Endothelial cell of umbilical vein (primary cell): ENCODE results near the gene TMEM144. TPM values are rescaled to one million over a fixed set of nuclear protein-coding genes. Genes with fewer than 3 reads are reported as not detected.

Experiments used
- BruUV-seq: library from RNA; stranded (reverse); fragments of 400-500 nt; replicated peaks from 2 replicates; lab custom pipeline; 2021; lab: Mats Ljungman, UMichigan
- CTCF ChIA-PET: fragments of 300-600, 350-600 bp; sonication (Branson Sonifier 250); formaldehyde crosslinking; loops from one replicate; lab custom pipeline; 2021; ENCODE audit warnings: antibody characterized with exemption, inconsistent platforms; lab: Charles Lee
- POLR2A ChIA-PET: fragments of 300-600, 350-600 bp; sonication (Branson Sonifier 250); formaldehyde crosslinking; loops from one replicate; lab custom pipeline; 2021; ENCODE audit warnings: antibody characterized with exemption, inconsistent platforms; lab: Charles Lee
- DNase-seq: peaks from one replicate; pipeline ENCODE4 v3.0.0-alpha.2; 2011; ENCODE audit warnings: low read depth, low spot score
- FAIRE-seq: peaks from 2 replicates; lab custom pipeline; 2011; peaks lifted over from hg19 to GRCh38; lab: Jason Lieb, UNC
- H2AFZ ChIP-seq: 2 replicates; pipeline ENCODE4 v1.6.0; 2012; ENCODE audit warnings: low read depth, low read length, control low read depth, inconsistent platforms
- H3K27ac ChIP-seq: 2 replicates; pipeline ENCODE4 v1.5.1; 2011; ENCODE audit warnings: low read depth, mild to moderate bottlenecking, control low read depth, low read length, moderate library complexity; ENCODE audit not compliant: insufficient read depth
- H3K27me3 ChIP-seq, 2 experiments: 2 replicates each; pipeline versions ENCODE4 v1.6.0 to v1.6.1; 2011; ENCODE audit warnings: low read length in 2 of 2, mixed read lengths in 1 of 2; ENCODE audit not compliant: control insufficient read depth in 2 of 2, insufficient read depth in 2 of 2
- H3K36me3 ChIP-seq, 2 experiments: 2 replicates in 1 of 2; 3 replicates in 1 of 2; pipeline ENCODE4 v1.5.1; 2011; ENCODE audit warnings: low read length in 2 of 2, mild to moderate bottlenecking in 1 of 2, moderate library complexity in 1 of 2; ENCODE audit not compliant: control insufficient read depth in 2 of 2, insufficient read depth in 2 of 2; ENCODE audit errors: extremely low read depth in 1 of 2
- H3K4me1 ChIP-seq: 3 replicates; pipeline ENCODE4 v1.5.1; 2011; ENCODE audit warnings: mild to moderate bottlenecking, low read length; ENCODE audit not compliant: control insufficient read depth, insufficient read depth; ENCODE audit errors: extremely low read depth
- H3K4me2 ChIP-seq: 2 replicates; pipeline ENCODE4 v1.6.1; 2011; ENCODE audit warnings: low read length, control low read depth, mixed read lengths; ENCODE audit not compliant: insufficient read depth
- H3K4me3 ChIP-seq, 3 experiments: fragments of 200-600 bp in 1 of 3; sonication (generic), shearing (Covaris generic) in 1 of 3; replicated peaks in 1 of 3; 2 replicates each; pipeline ENCODE4 v1.5.1; 2011 to 2016; ENCODE audit warnings: control low read depth in 3 of 3, low read length in 3 of 3, mild to moderate bottlenecking in 2 of 3, inconsistent platforms in 1 of 3, low read depth in 1 of 3, moderate library complexity in 1 of 3; ENCODE audit not compliant: insufficient read depth in 1 of 3
- H3K79me2 ChIP-seq: 2 replicates; pipeline ENCODE4 v1.6.0; 2012; ENCODE audit warnings: low read length, inconsistent platforms; ENCODE audit not compliant: control insufficient read depth, insufficient read depth
- H3K9ac ChIP-seq: replicated peaks from 2 replicates; pipeline ENCODE3; 2011; ENCODE audit warnings: low read length, control low read depth; ENCODE audit not compliant: insufficient read depth; ENCODE audit errors: extremely low read depth
- H3K9me1 ChIP-seq: replicated peaks from 3 replicates; pipeline ENCODE4 v1.6.0; 2011; ENCODE audit warnings: mild to moderate bottlenecking, low read length; ENCODE audit not compliant: control insufficient read depth, insufficient read depth; ENCODE audit errors: extremely low read depth
- H3K9me3 ChIP-seq: replicated peaks from 2 replicates; pipeline ENCODE4 v1.5.1; 2012; ENCODE audit warnings: low read length, inconsistent platforms; ENCODE audit not compliant: control insufficient read depth, insufficient read depth
- H4K20me1 ChIP-seq: replicated peaks from 2 replicates; pipeline ENCODE3; 2011; ENCODE audit warnings: mild to moderate bottlenecking, low read length; ENCODE audit not compliant: control insufficient read depth, insufficient read depth; ENCODE audit errors: extremely low read depth
- EZH2 ChIP-seq: IDR thresholded peaks from 2 replicates; pipeline ENCODE4 v1.6.1; 2012; ENCODE audit warnings: borderline replicate concordance, low read depth, mild to moderate bottlenecking, moderate library complexity, low read length, inconsistent platforms; ENCODE audit not compliant: severe bottlenecking
- FOS ChIP-seq: IDR thresholded peaks from 2 replicates; pipeline ENCODE4 v1.6.1; 2011; ENCODE audit warnings: mild to moderate bottlenecking, low read length, moderate library complexity, borderline replicate concordance; ENCODE audit not compliant: insufficient read depth
- JUN ChIP-seq: IDR thresholded peaks from 2 replicates; pipeline ENCODE4 v1.6.1; 2011; ENCODE audit warnings: borderline replicate concordance, low read depth; ENCODE audit not compliant: insufficient read length, insufficient read depth
- dilution Hi-C: fragments of 300-500 bp; cut with MboI; formaldehyde crosslinking; loops from one replicate; pipeline ENCODE4 v1.15.0; 2019; ENCODE audit warnings: low sequenced_read_pairs; ENCODE audit not compliant: extremely low pct_ligation_motif_present
- intact Hi-C: fragments of 100-400 bp; cut with micrococcal nuclease; formaldehyde crosslinking; loops from one replicate; pipeline ENCODE4 v1.10.0; 2022
- polyA plus RNA-seq, 4 experiments: library from polyadenylated mRNA; depleted of rRNA in 3 of 4; stranded (reverse) in 3 of 4; unstranded in 1 of 4; fragments of >200 nt; gene quantifications; 2 replicates each; pipeline versions ENCODE4 v1.2.1 to v1.2.3, GENCODE V29; 2011 to 2012; ENCODE audit warnings: missing spikeins in 1 of 4
- total RNA-seq: library from RNA; stranded (reverse); gene quantifications from 2 replicates; pipeline ENCODE4 v1.2.3, GENCODE V29; 2021
- TF ChIP-seq, protein P1 (sequence below), 2 donors: IDR thresholded peaks; 1 replicate in 1 of 2; 2 replicates in 1 of 2; pipeline ENCODE4 v1.5.1; 2011; ENCODE audit warnings: low read length in 2 of 2, mild to moderate bottlenecking in 2 of 2, moderate library complexity in 2 of 2, control low read depth in 1 of 2, inconsistent platforms in 1 of 2, low read depth in 1 of 2; ENCODE audit not compliant: insufficient read depth in 1 of 2; ENCODE audit errors: extremely low read depth in 1 of 2

The TMEM144 gene
- total and polyA plus RNA-seq, 2 donors (not counting 3 experiments of a cell fraction or from before 2014, with no cell fraction given), result 10.5 to 23.0 TPM

DNA sequence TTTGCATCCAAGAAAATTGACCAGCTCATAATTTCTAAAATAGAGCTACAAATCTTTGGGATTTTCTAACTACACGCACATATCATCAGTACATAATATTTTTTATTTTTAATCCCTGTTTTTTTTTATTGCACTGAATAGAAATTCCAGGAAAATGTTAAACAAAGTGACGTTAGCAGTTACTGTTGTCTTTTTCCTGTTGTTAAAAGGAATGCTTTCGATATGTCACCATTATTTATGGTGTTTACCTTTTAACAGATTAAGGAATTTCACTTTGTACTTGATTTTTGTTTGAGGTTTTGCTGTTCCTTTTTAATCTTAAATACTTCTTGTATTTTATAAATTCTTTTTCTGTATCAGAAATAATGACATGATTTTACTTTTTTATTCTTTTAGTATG lies 89.7 kb downstream of the TMEM144 start:
- CTCF ChIA-PET, result interaction anchor here (1.3 to 2.1 kb wide), 2 partner anchors 15 to 44 kb away, joined by 3 to 8 read pairs; no protein-coding TSS in a partner anchor
- H3K36me3 ChIP-seq, result no peaks in the 10 kb centered on the region
- no peak for FAIRE-seq

More for the DNA sequence above, 89.7 kb downstream of the TMEM144 start:
- DNase-seq, result peak; percentile 60
- peak overlapping the region in 1 of 3 experiments; percentile 15 for H3K4me3 ChIP-seq
- H2AFZ ChIP-seq, result peak overlapping the region; percentile 70
- no TSS peak for BruUV-seq
- no peak overlapping the region for H3K9ac ChIP-seq
- no peaks in the 10 kb centered on the region for H4K20me1 ChIP-seq
- peaks cover 2% of the 10 kb centered on the region for H3K4me1 ChIP-seq
- H3K27me3 ChIP-seq, result no peaks in the 10 kb centered on the region
- peak overlapping the region; percentile 75 for H3K4me2 ChIP-seq
- TF ChIP-seq, protein P1, sequence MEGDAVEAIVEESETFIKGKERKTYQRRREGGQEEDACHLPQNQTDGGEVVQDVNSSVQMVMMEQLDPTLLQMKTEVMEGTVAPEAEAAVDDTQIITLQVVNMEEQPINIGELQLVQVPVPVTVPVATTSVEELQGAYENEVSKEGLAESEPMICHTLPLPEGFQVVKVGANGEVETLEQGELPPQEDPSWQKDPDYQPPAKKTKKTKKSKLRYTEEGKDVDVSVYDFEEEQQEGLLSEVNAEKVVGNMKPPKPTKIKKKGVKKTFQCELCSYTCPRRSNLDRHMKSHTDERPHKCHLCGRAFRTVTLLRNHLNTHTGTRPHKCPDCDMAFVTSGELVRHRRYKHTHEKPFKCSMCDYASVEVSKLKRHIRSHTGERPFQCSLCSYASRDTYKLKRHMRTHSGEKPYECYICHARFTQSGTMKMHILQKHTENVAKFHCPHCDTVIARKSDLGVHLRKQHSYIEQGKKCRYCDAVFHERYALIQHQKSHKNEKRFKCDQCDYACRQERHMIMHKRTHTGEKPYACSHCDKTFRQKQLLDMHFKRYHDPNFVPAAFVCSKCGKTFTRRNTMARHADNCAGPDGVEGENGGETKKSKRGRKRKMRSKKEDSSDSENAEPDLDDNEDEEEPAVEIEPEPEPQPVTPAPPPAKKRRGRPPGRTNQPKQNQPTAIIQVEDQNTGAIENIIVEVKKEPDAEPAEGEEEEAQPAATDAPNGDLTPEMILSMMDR (IDR thresholded peaks at IDR 0.05; ENCODE audit: extremely low read depth in 1 of 2, insufficient read depth in 1 of 2, low read depth in 1 of 2, low read length in 2 of 2), result no peak
- TF ChIP-seq JUN, result no peak
- TF ChIP-seq FOS, result no peak
- no peak for TF ChIP-seq EZH2
- POLR2A ChIA-PET, result no interaction called here
- no peaks in the 10 kb centered on the region for H3K9me1 ChIP-seq
- H3K9me3 ChIP-seq, result no peaks in the 10 kb centered on the region
- H3K27ac ChIP-seq, result no peak overlapping the region
- intact Hi-C loops (loop anchor here (5.0 kb wide), 1 partner anchor 127 kb away; no protein-coding TSS in a partner anchor), dilution Hi-C loops (no loop called here)
- H3K79me2 ChIP-seq, result no peaks in the 10 kb centered on the region
